ENCODE data around the gene NOC3L. TPM values are rescaled to one million over a fixed set of nuclear protein-coding genes. Genes with fewer than 3 reads are reported as not detected.
"Not testable (repeated sequence)": the region's sequence is repeated elsewhere in the genome, so short reads cannot be mapped to it uniquely, and the experiment has no call there.

The NOC3L gene
- total RNA-seq, 1 experiment from 2014 or later: 21.8 TPM

DNA sequence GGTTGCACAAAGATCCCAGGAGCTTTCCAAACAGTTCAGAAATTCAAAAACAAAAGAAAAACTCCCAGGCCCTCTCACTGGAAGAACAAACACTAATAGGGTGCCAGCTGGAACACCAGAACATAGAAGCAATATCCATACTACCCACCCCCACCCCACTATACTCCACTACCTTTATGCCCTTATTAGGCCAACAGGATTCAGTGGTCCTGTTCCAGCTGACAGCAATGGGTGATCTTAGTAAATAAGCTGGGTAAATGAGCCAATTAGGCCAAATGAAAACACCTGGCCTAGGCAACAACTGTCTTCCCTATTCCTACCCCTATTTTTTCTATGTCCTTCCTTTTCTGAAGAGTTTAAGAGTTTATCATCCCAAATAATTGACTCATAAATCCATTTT is 11.7 kb downstream of the NOC3L start:
- Mint-ChIP-seq H3K9me3 (ENCODE audit: low read depth, unreplicated experiment) (no peaks in the 10 kb centered on the region), H3K27ac (ENCODE audit: unreplicated experiment) (no peak overlapping the region), H3K27me3 (ENCODE audit: unreplicated experiment) (no peaks in the 10 kb centered on the region), H3K4me1 (ENCODE audit: low read depth, unreplicated experiment) (no peaks in the 10 kb centered on the region), H3K36me3 (ENCODE audit: insufficient read depth, unreplicated experiment) (peaks cover 9% of the 10 kb centered on the region), H3K4me3 (ENCODE audit: low read depth, unreplicated experiment) (no peak overlapping the region)
- BruUV-seq (replicated peaks): no TSS peak
- CTCF ChIA-PET: interaction anchor here (0.7 kb wide), 1 partner anchor 19 kb away, joined by 3 read pairs; no protein-coding TSS in a partner anchor
- no peak for DNase-seq
- intact Hi-C loops (cut with micrococcal nuclease; ENCODE audit: unreplicated experiment): no loop called here
- TF ChIP-seq CTCF (IDR thresholded peaks at IDR 0.05; ENCODE audit: unreplicated experiment): no peak

DNA sequence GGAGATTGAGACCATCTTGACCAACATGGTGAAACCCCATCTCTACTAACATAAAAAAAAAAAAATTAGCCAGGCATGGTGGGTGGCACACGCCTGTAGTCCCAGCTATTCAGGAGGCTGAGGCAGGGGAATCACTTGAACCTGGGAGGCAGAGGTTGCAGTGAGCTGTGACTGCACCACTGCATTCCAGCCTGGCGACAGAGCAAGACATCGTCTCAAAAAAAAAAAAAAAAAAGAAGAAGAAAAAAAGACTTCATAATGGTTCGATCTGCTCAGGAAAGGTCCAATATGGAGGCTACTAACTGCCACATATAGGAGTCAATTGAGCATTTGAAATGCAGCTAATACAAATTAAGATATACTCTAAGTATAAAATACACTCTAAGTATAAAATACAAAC is 12.2 kb downstream of the NOC3L start:
- DNase-seq; H3K4me1 Mint-ChIP-seq (ENCODE audit: low read depth, unreplicated experiment); H3K27me3 Mint-ChIP-seq (ENCODE audit: unreplicated experiment); BruUV-seq (replicated peaks); intact Hi-C loops (cut with micrococcal nuclease; ENCODE audit: unreplicated experiment); H3K9me3 Mint-ChIP-seq (ENCODE audit: low read depth, unreplicated experiment); H3K4me3 Mint-ChIP-seq (ENCODE audit: low read depth, unreplicated experiment); H3K27ac Mint-ChIP-seq (ENCODE audit: unreplicated experiment): not testable (repeated sequence)
- peaks cover 11% of the 10 kb centered on the region for H3K36me3 Mint-ChIP-seq (ENCODE audit: insufficient read depth, unreplicated experiment)
- CTCF ChIA-PET: interaction anchor here (0.7 kb wide), 1 partner anchor 20 kb away, joined by 3 read pairs; no protein-coding TSS in a partner anchor

DNA sequence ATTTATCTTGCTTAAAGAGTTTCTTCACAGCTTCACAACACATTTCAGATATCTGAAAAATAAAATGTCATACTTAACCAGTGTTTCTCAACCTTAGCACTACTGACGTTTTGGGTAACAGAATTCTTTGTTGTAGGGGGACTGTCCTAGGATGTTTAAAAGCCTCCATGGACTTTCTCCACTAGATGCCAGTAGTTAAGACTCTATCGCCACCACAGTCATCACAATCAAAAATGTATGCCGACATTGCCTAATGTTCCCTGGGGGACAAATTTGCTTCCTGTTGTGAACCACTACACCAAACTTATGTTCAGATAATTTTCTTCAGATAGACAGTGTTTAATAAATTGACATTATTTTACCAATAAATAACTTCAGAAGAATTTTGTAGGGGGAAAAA is 13.4 kb downstream of the NOC3L start:
- intact Hi-C loops (cut with micrococcal nuclease; ENCODE audit: unreplicated experiment): no loop called here
- DNase-seq: no peak
- CTCF ChIA-PET: no interaction called here
- no peaks in the 10 kb centered on the region for H3K9me3 Mint-ChIP-seq (ENCODE audit: low read depth, unreplicated experiment)
- H3K36me3 Mint-ChIP-seq (ENCODE audit: insufficient read depth, unreplicated experiment): peaks cover 11% of the 10 kb centered on the region
- H3K4me3 Mint-ChIP-seq (ENCODE audit: low read depth, unreplicated experiment): no peak overlapping the region
- BruUV-seq (replicated peaks): no TSS peak
- no peaks in the 10 kb centered on the region for H3K27me3 Mint-ChIP-seq (ENCODE audit: unreplicated experiment)
- no peak overlapping the region for H3K27ac Mint-ChIP-seq (ENCODE audit: unreplicated experiment)
- TF ChIP-seq CTCF (IDR thresholded peaks at IDR 0.05; ENCODE audit: unreplicated experiment): no peak
- H3K4me1 Mint-ChIP-seq (ENCODE audit: low read depth, unreplicated experiment): no peaks in the 10 kb centered on the region

- BruUV-seq (replicated peaks): no TSS peak
- H3K9me3 Mint-ChIP-seq (ENCODE audit: low read depth, unreplicated experiment): no peaks in the 10 kb centered on the region
- DNase-seq: no peak
- H3K4me3 Mint-ChIP-seq (ENCODE audit: low read depth, unreplicated experiment): no peak overlapping the region
- TF ChIP-seq CTCF (IDR thresholded peaks at IDR 0.05; ENCODE audit: unreplicated experiment): no peak
- intact Hi-C loops (cut with micrococcal nuclease; ENCODE audit: unreplicated experiment): no loop called here
- peaks cover 11% of the 10 kb centered on the region for H3K36me3 Mint-ChIP-seq (ENCODE audit: insufficient read depth, unreplicated experiment)
- H3K27ac Mint-ChIP-seq (ENCODE audit: unreplicated experiment): no peak overlapping the region
- no peaks in the 10 kb centered on the region for H3K4me1 Mint-ChIP-seq (ENCODE audit: low read depth, unreplicated experiment)
- CTCF ChIA-PET: no interaction called here
- no peaks in the 10 kb centered on the region for H3K27me3 Mint-ChIP-seq (ENCODE audit: unreplicated experiment)
These were observed 18.1 kb downstream of the NOC3L start for GRCh38 chr10:94344522-94345122.

- CTCF ChIA-PET: interaction anchor here (0.7 kb wide), 1 partner anchor 19 kb away, joined by 3 read pairs; no protein-coding TSS in a partner anchor
- no peak overlapping the region for H3K27ac Mint-ChIP-seq (ENCODE audit: unreplicated experiment)
- DNase-seq: no peak
- H3K36me3 Mint-ChIP-seq (ENCODE audit: insufficient read depth, unreplicated experiment): peaks cover 15% of the 10 kb centered on the region
- no peaks in the 10 kb centered on the region for H3K27me3 Mint-ChIP-seq (ENCODE audit: unreplicated experiment)
- intact Hi-C loops (cut with micrococcal nuclease; ENCODE audit: unreplicated experiment): no loop called here
- H3K4me1 Mint-ChIP-seq (ENCODE audit: low read depth, unreplicated experiment): no peaks in the 10 kb centered on the region
- no TSS peak for BruUV-seq (replicated peaks)
- no peaks in the 10 kb centered on the region for H3K9me3 Mint-ChIP-seq (ENCODE audit: low read depth, unreplicated experiment)
- TF ChIP-seq CTCF (IDR thresholded peaks at IDR 0.05; ENCODE audit: unreplicated experiment): no peak
- no peak overlapping the region for H3K4me3 Mint-ChIP-seq (ENCODE audit: low read depth, unreplicated experiment)
These were observed 19.6 kb downstream of the NOC3L start for GRCh38 chr10:94343151-94343550.
